GF-D8 (cell line): ENCODE measurements around the gene TMEM204.

ENCODE experiments used
- DNase-seq: peaks from one replicate; lab custom pipeline; 2025; lab: John Stamatoyannopoulos, UW

TMEM204 gene

DNA sequence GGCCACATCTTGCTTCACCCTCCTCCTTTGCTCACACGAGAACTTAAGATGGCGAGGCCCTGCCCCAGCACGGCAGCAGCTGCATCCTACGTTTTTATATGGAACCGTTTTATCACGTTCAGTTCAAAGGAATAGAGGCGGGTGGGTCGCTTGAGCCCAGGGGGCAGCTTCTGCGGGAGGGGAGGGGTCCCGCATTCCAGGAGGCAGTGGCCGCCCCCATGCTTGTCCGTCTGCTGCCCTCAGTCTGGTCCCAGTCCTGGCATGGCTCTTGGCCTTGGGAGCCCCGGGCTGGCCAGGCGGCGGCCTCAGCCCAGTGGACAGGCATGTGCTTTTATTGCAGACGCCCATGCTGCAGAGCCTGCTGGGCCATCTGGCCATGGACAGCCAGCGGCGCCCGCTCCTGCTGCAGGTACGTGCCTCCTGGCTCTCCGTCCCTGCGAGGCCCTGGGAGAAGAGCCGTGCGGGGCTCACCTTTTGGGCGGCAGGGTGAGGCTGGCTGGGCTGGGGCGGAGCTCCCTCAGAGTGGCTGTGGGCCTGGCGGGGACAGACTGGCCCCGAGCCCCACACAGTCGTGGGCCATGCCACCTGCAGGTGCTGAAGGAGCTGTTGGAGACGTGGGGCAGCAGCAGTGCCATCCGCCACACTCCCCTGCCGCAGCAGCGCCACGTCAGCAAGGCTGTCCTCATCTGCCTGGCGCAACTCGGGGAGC lies 33.6 kb upstream of the TMEM204 start:
- no peak for DNase-seq

DNA sequence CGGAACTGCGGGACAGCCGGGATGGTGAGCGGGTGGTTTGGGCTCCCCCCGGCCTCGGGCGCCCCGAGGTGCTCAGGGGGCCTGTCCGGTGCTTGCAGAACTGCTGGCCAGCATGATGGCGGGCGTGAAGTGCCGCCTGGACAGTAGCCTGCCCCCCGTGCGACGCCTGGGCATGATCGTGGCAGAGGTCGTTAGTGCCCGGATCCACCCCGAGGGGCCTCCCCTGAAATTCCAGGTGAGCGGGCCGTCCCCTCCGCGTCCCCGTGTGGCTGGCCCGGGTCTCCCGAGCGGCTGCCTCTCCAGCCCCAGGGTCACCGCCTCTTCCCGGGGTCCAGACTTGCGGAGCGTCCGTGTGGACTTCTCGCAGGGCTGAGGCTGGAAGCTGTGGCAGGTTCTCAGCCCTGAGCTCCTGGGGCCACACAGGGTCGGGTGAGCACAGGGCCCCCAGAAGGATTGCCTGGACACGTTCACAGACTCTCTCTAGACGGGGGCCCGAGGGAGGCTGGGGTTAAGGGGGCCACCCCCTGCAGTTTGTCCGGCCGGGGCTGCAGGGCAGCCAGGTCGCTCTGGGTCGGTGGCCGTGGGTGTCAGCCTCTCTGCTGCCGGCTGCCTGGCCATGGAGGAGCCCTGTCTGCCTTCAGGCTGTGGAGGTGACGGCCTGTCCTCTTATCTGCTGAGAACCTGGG lies 32.9 kb upstream of the TMEM204 start:
- DNase-seq: no peak

DNA sequence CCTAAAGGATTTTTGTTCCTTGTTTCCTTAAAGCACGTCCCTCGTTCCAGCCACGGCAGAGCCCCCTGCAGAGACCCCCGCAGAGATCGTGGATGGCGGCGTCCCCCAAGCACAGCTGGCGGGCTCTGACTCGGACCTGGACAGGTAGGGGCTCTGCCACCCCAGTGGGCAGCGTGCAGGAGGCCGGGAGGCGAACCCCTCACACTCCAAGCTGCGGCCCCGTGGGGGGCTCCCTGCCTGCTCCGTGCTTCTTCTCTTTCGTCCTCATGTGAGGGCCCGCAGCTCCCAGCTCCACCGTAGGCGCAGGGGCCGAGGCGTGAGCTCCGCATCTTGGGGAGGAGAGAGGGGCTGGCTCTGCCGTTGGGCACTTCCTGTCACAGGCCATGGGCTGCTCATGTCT lies 31.8 kb upstream of the TMEM204 start:
- no peak for DNase-seq

DNA sequence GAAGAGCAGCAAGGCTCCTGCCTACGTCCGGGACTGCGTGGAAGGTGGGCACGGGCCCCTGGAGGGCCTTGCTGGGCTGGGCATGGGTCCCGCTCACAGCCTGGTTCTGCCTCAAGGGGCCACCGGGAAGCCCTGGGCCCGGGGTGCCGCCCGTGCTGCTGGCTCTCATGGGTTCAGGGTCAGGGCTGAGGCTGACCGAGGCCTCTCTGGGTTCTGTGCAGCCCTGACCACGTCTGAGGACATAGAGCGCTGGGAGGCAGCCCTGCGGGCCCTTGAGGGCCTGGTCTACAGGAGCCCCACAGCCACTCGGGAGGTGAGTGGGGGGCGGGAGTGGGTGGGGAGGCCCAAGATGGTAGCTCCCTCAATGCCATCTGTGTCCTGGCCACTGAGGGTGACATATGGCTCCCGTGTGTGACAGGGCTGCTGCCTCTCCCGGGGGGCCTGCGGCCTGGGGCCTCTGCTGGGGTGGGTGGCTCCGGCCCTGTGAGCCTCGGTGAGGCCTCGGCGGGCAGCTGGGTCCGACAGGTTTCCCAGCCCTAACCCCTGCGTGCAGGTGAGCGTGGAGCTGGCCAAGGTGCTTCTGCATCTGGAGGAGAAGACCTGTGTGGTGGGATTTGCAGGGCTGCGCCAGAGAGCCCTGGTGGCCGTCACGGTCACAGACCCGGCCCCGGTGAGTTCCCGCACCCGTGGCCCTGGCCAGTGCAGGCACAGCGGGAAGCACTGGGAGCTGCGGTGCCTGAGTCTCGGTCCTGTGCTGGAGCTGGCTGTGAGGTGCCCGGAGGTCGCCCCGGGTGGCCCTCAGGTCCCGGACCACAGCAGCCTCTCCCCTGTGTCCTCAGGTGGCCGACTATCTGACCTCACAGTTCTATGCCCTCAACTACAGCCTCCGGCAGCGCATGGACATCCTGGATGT lies 31.1 kb upstream of the TMEM204 start:
- no peak for DNase-seq

DNA sequence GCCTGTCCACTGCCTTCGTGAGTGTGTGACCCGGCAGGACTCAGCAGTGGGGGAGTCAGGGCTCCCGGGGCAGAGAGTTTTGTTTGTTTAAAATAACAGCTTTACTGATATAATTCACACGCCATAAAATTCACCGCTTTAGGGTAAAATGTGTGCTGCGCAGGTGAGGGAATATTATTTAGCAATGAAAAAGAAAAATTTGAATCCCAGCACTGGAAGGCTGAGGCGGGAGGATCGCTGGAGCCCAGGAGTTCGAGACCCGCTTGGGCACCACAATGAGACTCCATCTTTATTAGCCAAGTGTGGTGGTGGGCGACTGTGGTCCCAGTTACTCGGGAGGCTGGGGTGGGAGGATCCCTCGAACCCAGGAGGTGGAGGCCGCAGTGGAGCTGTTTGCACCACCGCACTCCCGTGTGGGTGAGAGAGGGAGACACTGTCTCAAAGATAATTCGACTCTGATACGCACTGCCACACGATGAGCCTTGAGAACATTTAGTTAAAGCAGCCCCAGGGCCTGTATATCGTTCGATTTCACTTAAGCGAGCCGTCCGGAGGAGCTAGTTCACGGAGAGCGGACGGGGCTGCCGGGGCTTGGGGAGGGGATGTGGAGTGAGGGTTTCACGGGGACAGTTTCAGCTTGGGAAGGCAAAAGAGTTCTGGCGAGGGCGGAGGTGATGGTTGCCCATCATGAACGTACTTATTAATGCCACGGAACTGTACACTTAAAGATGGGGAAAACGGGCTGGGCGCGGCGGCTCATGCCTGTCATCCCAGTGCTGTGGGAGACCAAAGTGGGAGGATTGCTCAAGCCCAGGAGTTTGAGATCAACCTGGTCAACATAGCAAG lies 30.1 kb upstream of the TMEM204 start:
- no peak for DNase-seq

DNA sequence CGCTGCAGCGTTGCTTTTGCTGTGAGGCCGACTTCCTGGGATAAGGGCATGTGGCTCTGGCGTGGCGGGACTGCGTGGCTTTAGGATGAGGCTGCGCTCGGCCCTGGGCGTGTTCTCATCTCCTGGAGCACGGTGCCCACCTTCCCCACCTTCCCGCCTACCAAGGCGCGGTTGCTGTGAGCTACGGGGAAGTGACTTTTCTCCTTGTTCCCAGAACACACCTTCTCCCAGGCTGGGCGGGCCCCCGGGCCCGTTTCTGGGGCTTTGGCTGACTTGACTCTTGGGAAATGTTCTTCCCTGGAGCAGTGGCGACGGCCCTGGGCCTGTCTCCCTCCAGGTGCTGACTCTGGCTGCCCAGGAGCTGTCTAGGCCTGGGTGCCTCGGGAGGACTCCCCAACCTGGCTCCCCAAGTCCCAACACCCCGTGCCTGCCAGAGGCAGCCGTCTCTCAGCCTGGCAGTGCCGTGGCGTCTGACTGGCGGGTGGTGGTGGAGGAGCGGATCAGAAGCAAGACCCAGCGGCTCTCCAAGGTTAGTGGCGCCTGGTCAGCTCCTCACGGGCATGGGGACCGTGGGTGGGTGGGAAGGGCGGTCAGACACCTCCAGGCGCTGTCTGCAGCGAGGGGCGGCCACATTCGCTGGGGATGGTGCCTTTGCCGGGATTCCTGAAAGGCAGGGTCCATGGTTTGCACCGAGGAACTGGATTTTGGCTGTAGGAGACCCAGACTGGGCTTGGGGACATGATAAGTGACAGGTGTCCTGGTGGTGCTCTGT lies 28.2 kb upstream of the TMEM204 start:
- DNase-seq: no peak

DNA sequence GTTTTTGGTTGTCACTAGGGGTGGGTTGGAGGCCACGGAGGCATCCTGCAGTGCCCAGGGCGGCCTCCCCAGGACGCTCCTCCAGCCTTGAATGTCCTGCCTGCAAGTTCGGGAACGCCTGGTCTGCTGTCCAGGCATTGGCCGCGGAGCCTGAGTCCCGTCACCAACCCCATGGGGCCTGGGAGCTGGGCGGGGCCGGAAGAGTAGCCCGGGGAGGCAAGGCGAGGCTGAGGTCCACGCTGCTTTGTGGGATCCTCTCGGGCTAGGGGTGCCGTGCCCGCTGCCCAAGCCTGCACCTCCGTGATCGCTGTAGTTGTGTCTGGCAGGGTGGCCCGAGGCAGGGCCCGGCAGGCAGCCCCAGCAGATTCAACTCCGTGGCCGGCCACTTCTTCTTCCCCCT lies 27.6 kb upstream of the TMEM204 start:
- no peak for DNase-seq

DNA sequence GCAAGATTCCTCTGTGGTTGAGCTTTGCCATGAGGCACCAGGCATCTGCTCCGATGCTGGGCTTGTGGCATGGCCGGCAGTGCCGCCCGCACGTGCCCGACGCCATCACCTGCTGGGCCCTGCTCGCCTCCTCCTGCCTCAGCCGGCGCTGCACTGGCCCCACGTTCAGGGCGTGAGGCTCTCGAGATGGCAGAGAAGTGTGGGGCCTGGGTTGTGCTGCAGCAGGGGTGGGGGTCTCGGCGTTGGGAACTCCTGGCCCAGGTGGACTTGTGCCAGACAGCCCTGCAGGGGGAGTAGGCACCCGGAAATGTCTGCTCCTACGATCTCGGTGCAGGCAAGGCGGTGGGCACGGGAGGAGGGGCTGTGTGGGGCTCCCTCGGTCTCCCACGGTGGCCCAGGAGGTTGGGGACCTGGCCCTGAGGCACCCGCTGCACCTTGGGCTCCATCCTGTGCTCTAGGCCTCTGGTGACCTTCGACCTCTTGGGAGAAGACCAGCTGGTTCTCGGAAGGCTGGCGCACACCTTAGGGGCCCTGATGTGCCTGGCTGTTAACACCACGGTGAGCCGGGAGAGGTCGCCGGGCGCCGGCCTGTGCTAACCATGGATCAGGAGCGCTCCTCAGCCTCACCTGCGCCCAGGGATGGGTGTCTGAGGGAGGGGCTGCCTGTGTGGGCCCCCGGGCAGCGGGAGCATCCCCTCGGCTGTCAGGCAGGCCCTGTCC lies 26.8 kb upstream of the TMEM204 start:
- no peak for DNase-seq

DNA sequence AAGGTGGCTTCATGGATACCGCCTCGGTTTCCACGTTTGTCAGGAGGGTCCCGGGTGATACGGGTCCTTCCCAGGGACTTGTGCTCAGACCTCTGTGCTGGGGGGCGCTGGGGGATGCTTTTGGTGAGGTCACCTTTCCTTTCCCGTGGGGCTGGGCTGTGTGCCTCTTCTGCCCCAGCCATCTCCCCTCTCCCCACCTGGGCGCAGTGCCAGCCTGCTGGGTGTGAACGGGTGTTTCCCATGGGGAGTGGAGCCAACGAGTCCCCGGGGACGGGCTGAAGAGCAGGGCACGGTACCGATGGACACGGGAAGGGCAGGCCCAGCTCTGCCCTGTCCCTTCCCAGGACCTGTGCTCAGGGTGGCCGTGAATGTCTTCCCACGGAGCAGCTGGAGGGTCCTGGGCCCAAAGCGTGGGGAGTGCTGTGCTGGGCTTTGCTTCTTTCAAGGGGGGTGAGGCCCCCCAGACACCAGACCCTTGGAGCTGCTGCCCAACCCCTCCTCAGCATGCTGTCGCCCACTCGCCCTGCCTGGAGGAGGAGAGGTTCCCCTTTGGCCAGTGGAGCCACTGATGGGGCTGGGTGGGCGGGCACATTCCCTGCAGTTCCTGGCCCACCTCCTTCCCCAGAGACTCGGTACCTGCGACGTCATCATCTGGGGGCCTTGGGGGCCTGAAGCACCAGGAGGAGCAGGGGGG lies 24.8 kb upstream of the TMEM204 start:
- DNase-seq: no peak

DNA sequence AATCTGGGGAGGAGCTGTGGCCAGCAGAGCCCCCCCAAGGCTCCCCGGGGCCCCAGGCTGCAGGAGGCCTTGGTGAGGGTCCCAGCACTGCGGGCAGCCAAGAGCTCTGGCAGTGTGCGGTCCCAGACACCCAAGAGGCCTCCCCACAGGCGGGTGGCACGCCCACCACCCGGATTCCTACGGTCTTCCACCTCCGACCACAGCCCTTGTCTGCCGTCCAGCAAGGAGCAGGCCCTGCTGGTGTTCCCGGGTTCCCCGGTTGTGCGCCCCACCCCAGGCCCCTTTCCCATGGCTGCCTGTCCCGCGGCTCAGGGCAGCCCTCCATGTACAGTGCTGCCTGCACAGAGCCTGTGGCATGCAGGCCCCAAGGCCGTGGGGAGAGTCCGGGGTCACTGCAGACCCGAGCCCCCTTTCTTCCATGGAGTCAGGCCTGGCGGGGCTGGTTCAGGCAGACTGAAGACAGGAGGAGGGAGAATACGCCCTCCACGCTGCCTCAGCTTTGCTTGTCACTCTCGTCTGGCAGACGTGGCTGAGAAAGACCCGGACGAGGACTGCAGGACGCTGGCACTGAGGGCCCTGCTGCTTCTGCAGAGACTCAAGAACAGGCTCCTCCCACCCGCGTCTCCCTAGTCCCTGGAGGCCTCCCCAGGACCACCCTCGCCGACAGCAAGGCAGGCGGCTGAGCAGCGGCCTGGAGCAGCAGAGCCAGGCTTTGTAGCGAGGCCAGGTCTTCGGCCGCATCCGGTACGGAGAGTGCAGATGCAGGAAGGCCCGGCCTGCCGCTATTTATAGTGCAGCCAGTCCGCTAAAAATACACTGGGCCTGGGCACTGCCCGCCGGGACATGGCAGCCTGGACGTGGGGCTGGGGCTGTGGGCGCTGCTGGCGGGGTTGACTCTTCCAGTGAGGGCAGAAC lies 23.9 kb upstream of the TMEM204 start:
- DNase-seq: no peak

DNA sequence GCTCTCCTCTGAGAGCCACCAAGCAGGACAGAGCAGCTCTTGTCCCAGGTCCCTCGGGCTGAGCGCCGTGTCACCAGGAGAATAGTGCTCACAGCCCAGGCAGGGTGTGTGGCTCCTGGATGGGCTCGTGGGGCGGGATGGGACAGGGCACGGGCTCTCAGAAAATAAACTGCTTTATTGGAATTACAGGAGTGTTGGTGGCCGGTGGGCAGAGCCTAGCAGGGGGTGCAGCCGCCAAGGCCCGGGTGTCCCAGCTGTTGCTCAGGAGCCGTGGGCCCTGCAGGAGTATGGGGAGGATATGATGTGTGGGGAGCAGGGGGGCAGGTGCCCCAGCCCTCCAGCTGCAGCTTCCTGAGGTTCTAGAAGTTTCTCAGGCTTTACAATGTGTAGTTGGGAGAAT lies 23.2 kb upstream of the TMEM204 start:
- no peak for DNase-seq

DNA sequence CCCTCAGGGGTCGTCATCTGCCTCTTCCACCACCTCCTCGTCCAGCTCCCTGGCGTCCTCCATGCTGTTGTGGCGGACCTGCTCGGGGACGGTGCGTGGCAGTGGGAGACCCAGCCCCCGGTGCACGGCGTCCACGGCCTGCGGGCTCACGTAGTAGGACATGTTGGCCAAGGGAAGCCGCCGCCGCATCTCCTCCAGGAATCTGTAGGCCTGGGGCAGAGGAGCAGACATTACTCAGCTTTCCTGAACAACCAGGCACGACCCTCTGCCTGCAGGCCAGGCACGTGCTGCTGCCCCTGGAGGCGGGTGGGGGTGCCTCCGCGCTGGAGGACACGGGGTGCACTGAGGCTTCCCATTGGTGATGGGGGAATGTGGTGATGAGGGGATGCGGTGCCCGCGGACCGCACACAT lies 22.5 kb upstream of the TMEM204 start:
- DNase-seq: no peak

DNA sequence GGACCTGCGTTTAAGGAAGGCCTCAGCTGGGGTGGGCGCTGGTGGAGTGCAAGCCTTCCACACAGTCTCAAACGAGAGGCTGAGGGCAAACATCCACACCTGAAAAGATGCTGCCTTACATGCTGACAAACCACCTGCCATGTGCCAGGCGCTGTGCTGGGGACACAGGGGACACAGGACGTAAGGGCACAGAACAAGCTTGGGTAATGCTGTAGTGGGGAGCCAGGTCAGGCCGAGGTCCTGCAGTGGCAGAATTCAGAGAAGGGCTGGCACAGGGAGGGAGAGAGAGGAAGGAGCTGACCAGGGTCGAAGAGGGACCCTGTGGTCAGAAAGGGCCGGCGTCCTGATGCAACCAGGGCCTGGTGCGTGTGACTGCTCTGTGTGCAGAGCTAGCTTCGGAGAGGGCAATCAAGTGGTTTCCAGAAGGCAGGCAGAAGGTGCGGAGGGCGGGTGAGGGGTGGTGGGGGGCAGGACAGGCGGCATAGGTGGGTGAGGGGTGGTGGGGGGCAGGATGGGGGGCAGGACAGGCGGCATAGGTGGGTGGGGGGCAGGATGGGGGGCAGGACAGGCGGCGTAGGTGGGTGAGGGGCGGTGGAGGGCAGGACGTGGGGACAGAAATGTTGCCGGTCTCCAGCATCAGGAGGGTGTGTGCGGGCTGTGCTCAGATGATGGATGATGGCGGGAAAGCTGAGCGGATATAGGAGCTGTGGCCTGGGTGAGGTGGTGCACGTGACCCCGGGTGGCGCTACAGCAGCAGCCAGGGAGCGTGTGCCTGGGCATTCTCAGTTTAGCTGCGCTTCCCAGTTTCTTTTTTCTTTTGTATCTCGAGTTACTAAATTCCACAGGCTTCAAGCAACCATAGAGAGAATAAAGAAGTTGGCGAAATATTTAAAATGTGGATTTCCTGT lies 21.6 kb upstream of the TMEM204 start:
- no peak for DNase-seq

DNA sequence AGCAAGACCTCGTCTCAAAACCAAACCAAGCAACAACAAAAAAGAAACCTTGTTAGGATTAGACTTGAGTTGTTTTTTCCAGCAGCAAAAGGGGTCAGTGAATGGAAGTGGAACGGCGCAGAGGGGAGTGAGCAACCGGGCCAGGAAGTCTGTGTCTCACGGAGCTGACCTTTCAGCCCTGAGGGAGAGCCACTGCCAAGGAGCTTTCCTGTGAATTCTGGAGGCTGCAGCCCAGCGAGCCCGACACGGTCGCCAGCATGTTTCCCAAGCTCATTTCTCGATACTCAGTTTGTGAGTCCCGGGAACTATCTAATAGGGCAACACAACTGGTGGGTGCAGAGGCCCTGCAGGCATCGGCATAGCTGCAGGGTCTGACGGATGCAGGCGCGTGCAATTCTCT lies 20.7 kb upstream of the TMEM204 start:
- DNase-seq: no peak

DNA sequence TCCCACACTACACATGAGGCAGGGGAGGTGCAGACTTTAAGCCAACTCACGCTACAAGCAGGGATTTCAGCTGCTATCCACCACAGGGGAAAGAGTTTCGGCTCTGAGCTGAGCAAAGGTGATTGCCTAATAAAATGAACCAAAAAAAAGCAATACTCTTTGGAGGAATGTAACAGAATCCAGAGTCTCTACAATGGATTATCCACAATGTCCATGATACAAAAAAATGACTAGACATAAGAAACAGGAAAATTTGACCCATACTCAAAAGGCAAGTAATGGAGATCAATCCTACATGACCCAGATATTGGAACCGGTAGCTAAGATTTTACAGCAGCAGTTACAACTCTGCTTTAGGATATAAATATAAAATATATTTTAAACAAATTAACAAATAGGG lies 19.0 kb upstream of the TMEM204 start:
- no peak for DNase-seq

DNA sequence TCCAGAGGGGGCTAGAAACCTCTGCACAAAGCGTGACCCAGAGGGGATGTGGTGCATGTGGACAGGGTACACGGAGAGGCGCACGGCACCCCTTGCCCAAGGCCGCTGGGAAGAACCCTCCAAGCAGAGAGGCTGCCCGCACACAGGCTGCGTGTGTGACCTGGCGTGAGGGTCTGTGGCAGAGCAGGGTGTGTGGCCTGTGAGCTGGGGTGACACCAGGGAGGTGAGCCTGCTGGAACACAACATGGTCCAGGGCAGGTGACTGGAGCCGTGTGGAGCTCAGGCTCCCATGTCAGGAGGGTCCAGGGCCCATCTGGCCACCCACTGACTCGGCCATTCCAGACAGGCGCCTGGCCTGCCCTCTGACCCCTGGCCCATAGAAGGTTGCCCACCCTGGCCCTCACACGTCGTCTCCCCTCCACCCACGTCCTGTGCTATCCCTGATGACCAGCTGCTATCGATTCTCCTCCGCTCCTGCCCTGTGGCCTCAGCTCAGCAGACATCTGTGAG lies 14.8 kb upstream of the TMEM204 start:
- no peak for DNase-seq

DNA sequence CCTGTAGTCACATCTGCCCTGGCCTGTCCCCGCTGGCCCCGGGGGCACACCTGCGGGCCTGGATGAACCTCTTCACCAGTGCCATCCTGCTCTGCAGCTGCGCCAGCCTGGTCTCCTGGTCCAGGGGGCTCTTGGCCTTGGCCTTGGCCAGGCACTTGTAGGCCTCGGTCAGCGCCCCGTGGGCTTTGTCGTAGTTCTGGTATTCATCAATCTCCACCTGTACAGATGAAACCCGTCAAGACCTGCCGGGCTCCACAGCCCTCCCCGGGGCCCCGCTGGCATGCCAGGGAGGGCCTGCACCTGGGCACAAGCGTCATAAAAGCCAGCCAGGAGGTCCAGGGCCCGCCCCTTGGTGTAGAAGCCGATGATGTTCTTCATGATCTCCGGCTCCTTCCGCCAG lies 13.6 kb upstream of the TMEM204 start:
- no peak for DNase-seq

DNA sequence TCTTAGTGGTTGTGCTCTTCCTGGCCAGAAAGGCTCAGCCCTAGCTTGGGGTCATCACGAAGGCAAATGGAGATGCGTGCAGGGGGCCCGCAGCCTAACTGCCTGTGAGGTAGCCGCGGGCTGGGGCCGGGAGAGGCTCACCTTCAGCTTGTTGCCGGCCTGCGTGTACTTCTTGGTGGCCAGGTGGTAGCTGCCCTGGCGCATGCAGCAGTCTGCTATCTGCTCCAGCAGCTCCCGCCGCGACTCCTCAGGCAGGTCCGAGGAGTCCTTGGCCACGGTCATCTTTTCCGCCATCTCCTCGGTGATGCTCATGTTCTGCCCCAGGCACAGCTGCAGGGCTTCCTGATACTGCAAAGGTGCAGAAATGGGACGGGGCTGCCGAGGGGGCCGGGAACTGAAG lies 13.0 kb upstream of the TMEM204 start:
- DNase-seq: no peak
